Spleen (tissue), 11 donors: ENCODE data around the gene ZYX. TPM values are rescaled to one million over a fixed set of nuclear protein-coding genes. Genes with fewer than 3 reads are reported as not detected.

ENCODE experiments used
- DNase-seq: peaks from one replicate; pipeline ENCODE4 v3.0.0-alpha.2; 2020
- H3K27ac ChIP-seq, 8 donors: fragments of 200-600 bp; sonication (generic) in 7 of 8; 1 replicate in 4 of 8; 2 replicates in 4 of 8; pipeline versions ENCODE4 v1.5.0 to v1.8.0; 2016 to 2021; ENCODE audit warnings: inconsistent platforms in 4 of 8, mild to moderate bottlenecking in 4 of 8, moderate library complexity in 1 of 8
- H3K27me3 ChIP-seq, 7 donors: fragments of 200-600 bp; sonication (generic) in 6 of 7; replicated peaks in 1 of 7; 1 replicate in 4 of 7; 2 replicates in 3 of 7; pipeline versions ENCODE4 v1.5.0 to v1.8.0; 2016 to 2021; ENCODE audit warnings: inconsistent platforms in 3 of 7, mild to moderate bottlenecking in 1 of 7
- H3K36me3 ChIP-seq, 6 donors: fragments of 200-600 bp; sonication (generic) in 5 of 6; 1 replicate in 4 of 6; 2 replicates in 2 of 6; pipeline versions ENCODE4 v1.5.0 to v1.8.0; 2016 to 2021; ENCODE audit warnings: inconsistent platforms in 2 of 6
- H3K4me1 ChIP-seq, 6 donors: fragments of 200-600 bp; sonication (generic) in 5 of 6; 1 replicate in 3 of 6; 2 replicates in 3 of 6; pipeline versions ENCODE4 v1.5.0 to v1.8.0; 2016 to 2021; ENCODE audit warnings: inconsistent platforms in 3 of 6
- H3K4me3 ChIP-seq, 8 donors: fragments of 200-600 bp; sonication (generic) in 7 of 8; 1 replicate in 4 of 8; 2 replicates in 4 of 8; pipeline versions ENCODE4 v1.5.0 to v1.8.0; 2016 to 2021; ENCODE audit warnings: inconsistent platforms in 4 of 8, mild to moderate bottlenecking in 4 of 8, moderate library complexity in 2 of 8
- H3K9me3 ChIP-seq, 8 donors: fragments of 200-600 bp; sonication (generic) in 7 of 8; 1 replicate in 4 of 8; 2 replicates in 4 of 8; pipeline versions ENCODE4 v1.5.0 to v1.8.0; 2016 to 2021; ENCODE audit warnings: inconsistent platforms in 4 of 8
- POLR2A ChIP-seq, 3 donors: fragments of 450-650 bp; IDR thresholded peaks; one replicate each; pipeline ENCODE4 v1.5.1; 2017; ENCODE audit warnings: antibody characterized with exemption in 3 of 3, mild to moderate bottlenecking in 1 of 3
- POLR2AphosphoS5 ChIP-seq, 3 donors: sonication (generic); formaldehyde crosslinking; IDR thresholded peaks; one replicate each; pipeline ENCODE4 v1.5.1; 2017; ENCODE audit warnings: antibody characterized with exemption in 3 of 3
- WGBS, 5 donors: extraction: QIAGEN DNeasy Blood & Tissue Kit in 3 of 5; methylation state at CpG; one replicate each; pipeline versions ENCODE4 v1.1.5 to v1.1.7; 2013 to 2018; 5-methylcytosine and 5-hydroxymethylcytosine counted together
- intact Hi-C: fragments of 100-400 bp; cut with DNase I; formaldehyde crosslinking; loops from one replicate; pipeline ENCODE4 v1.15.0; 2023; ENCODE audit warnings: low total_unique reads
- polyA plus RNA-seq, 3 donors: library from polyadenylated mRNA; stranded (reverse); fragments of 200-250 nt; gene quantifications; one replicate each; pipeline ENCODE4 v1.2.1, GENCODE V29; 2013
- total RNA-seq, 7 donors: library from RNA; depleted of rRNA in 3 of 7; stranded (reverse); fragments of >200 nt in 3 of 7; fragmentation: NEBNext Ultra II Directional in 4 of 7; extraction: Animal tissue kit (Norgen Biotek cat#: 25700) in 4 of 7; gene quantifications; one replicate each; pipeline versions ENCODE4 v1.1.0 to v1.2.1, GENCODE V29; 2016 to 2021
- TF ChIP-seq, protein P1 (sequence below), 11 experiments: fragments of 200-600 bp in 7 of 11; fragments of 450-650 bp in 4 of 11; sonication (generic) in 4 of 11; IDR thresholded peaks in 8 of 11; conservative IDR thresholded peaks in 3 of 11; 1 replicate in 7 of 11; 2 replicates in 4 of 11; pipeline versions ENCODE4 v1.4.0 to v1.8.0; 2016 to 2021; ENCODE audit warnings: antibody characterized with exemption in 11 of 11, inconsistent platforms in 4 of 11, mild to moderate bottlenecking in 1 of 11
- donor health status: healthy with polysubstance abuse.
- donor health status: DM: no; HTN: no; CAD: no; lungs with moderate emphysema.
- donor health status: DM: no; HTN: no; CAD: no.
- donor health status: Bipolar disorder and iron deficiency.
- donor health status: healthy.
- donor health status: DM: no; HTN: no; CAD: no.
- donor health status: DM: yes; HTN: yes; CAD: no.

Gene ZYX
- total and polyA plus RNA-seq, 10 donors: 50.3 to 439 (median 187) TPM

DNA sequence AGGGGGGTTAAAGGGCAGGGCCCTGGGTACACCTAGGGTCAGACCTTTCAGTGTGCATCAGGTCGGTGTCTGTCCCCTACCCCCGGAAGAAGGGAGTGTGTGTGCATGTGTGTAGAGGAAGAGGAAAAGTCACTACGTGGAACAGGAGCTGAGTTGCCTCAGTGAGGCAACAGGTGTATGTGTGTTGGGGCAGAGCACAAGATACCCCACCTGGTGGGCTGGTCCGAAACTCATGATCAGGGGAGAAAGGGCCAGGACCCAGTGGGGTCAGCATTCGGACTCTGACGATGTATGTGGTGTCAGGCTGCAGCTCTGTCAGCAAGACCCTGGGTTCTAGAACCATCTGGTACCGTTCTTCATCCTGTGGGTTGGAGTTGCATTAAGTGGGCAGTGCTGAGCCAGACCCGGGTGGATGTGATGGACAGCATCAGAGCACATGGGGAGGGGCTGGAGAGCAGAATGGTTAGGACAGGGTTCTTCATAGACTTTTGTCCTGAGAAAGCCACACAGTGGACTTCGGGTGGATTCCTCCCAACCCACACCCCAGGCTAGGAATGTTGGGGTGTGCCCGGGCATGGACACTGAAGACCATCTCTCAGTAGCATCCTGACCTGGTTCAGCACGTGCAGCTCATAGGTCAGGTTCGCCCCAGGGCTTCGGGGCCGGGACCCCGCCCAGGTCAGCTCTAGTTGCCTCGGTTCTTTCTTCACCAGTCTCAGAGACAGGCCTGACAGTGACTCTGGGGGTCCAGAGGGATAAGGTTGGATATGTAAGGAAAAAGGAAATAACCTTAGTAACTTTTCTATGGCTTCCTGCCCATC is 16.8 kb downstream of the ZYX start:
- Histone ChIP-seq H3K4me1 (peaks cover 0 to 35% (median 20%) of the 10 kb centered on the region in 6 donors), H3K36me3 (peaks cover 0 to 10% (median 4%) of the 10 kb centered on the region in 6 donors), H3K9me3 (no peaks in the 10 kb centered on the region), H3K4me3 (no peak overlapping the region), H3K27me3 (no peaks in the 10 kb centered on the region), H3K27ac (no peak overlapping the region)
- WGBS, 5 donors: 88 to 92% (median 91%) methylated on average over 10 to 16 of the region's 16 CpGs
- intact Hi-C loops: no loop called here
- DNase-seq: no peak
- no peak for TF ChIP-seq POLR2A (IDR thresholded peaks at IDR 0.05)
- TF ChIP-seq POLR2AphosphoS5 (IDR thresholded peaks at IDR 0.05): no peak
- TF ChIP-seq, protein P1, sequence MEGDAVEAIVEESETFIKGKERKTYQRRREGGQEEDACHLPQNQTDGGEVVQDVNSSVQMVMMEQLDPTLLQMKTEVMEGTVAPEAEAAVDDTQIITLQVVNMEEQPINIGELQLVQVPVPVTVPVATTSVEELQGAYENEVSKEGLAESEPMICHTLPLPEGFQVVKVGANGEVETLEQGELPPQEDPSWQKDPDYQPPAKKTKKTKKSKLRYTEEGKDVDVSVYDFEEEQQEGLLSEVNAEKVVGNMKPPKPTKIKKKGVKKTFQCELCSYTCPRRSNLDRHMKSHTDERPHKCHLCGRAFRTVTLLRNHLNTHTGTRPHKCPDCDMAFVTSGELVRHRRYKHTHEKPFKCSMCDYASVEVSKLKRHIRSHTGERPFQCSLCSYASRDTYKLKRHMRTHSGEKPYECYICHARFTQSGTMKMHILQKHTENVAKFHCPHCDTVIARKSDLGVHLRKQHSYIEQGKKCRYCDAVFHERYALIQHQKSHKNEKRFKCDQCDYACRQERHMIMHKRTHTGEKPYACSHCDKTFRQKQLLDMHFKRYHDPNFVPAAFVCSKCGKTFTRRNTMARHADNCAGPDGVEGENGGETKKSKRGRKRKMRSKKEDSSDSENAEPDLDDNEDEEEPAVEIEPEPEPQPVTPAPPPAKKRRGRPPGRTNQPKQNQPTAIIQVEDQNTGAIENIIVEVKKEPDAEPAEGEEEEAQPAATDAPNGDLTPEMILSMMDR (IDR thresholded peaks at IDR 0.05 in 8 of 11, conservative IDR thresholded peaks at IDR 0.05 in 3 of 11): no peak

DNA sequence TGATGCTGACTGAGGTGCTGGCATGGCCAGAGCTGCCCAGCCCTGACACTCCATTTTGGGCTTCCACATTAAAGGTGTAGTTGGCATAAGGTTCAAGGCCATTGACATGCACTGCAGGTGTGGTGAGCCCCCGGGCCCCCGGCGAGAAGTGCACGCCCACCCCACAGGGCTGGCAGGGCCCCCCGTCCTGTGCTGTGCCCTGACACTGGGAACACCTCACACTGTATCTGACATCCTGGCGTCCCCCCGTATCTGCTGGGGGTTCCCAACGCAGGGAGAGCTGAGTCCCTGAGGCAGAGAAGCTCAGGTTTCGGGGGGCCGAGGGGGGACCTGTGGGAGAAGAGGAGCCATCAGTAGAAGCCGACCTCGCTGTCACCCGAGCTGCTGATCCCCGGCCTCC is 17.5 kb downstream of the ZYX start:
- peaks cover 0 to 28% (median 16%) of the 10 kb centered on the region in 6 donors for H3K4me1 ChIP-seq
- DNase-seq: peak; percentile 42
- intact Hi-C loops: no loop called here
- peaks cover 0 to 5% (median 1%) of the 10 kb centered on the region in 6 donors for H3K36me3 ChIP-seq
- no peak overlapping the region for H3K27ac ChIP-seq
- H3K4me3 ChIP-seq: no peak overlapping the region
- H3K27me3 ChIP-seq: no peaks in the 10 kb centered on the region
- TF ChIP-seq POLR2A (IDR thresholded peaks at IDR 0.05) (no peak), POLR2AphosphoS5 (IDR thresholded peaks at IDR 0.05) (no peak)
- TF ChIP-seq, protein P1 (IDR thresholded peaks at IDR 0.05 in 8 of 11, conservative IDR thresholded peaks at IDR 0.05 in 3 of 11): no peak
- H3K9me3 ChIP-seq: no peaks in the 10 kb centered on the region
- WGBS, 5 donors: 92 to 98% (median 94%) methylated on average over 12 to 14 of the region's 14 CpGs

DNA sequence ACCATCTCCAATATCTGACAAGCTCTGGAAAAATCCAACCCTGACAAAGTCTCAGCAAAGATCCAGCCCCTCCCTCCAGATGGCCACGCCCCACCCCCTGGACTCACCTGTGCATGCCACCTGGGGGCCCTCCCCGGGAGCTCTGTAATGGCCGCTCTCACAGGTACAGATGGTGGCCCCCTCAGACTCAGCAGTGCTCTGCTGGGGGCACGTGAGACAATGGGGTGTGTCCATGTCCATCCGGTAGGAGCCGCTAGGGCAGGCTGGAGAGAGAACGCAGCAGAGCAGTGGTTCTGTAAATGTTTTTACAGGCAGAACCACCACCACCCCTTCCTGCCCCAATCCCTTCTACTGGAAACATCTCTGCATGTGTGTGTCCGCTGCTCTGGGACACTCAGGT is 18.0 kb downstream of the ZYX start:
- H3K4me3 ChIP-seq: no peak overlapping the region
- H3K9me3 ChIP-seq: no peaks in the 10 kb centered on the region
- 89 to 97% (median 93%) methylated on average over 6 to 8 of the region's 8 CpGs for WGBS, 5 donors
- H3K27ac ChIP-seq: no peak overlapping the region
- TF ChIP-seq, protein P1 (IDR thresholded peaks at IDR 0.05 in 8 of 11, conservative IDR thresholded peaks at IDR 0.05 in 3 of 11): no peak
- TF ChIP-seq POLR2A (IDR thresholded peaks at IDR 0.05) (no peak), POLR2AphosphoS5 (IDR thresholded peaks at IDR 0.05) (no peak)
- peaks cover 0 to 22% (median 15%) of the 10 kb centered on the region in 6 donors for H3K4me1 ChIP-seq
- H3K27me3 ChIP-seq: no peaks in the 10 kb centered on the region
- DNase-seq: peak; percentile 64
- peaks cover 0 to 5% (median 0%) of the 10 kb centered on the region in 6 donors for H3K36me3 ChIP-seq
- intact Hi-C loops: no loop called here

DNA sequence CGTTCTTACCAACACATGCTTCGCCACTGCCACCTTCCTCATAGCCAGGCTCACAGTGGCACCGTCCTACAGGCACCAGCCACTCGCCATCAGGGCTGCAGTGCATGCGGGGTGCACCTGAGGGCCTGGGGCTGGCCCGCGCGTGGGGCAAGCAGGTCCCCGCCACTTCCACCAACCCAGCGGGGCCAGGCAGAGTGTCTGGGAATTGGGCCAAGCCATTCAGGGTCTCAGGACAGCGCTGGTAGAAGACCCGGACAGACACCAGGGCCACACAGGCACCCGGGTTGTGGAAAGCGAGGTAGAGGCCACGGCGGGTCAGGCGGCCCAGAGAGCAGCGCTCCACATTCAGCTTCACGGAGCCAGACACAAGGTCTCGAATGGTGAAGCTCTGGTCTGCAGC is 18.5 kb downstream of the ZYX start:
- DNase-seq: peak; percentile 68
- peaks cover 0 to 17% (median 14%) of the 10 kb centered on the region in 6 donors for H3K4me1 ChIP-seq
- no peak overlapping the region for H3K27ac ChIP-seq
- TF ChIP-seq POLR2AphosphoS5 (IDR thresholded peaks at IDR 0.05) (peak in 1 of 3 donors; percentile 38), POLR2A (IDR thresholded peaks at IDR 0.05) (no peak)
- TF ChIP-seq, protein P1 (IDR thresholded peaks at IDR 0.05 in 8 of 11, conservative IDR thresholded peaks at IDR 0.05 in 3 of 11): no peak
- 92 to 94% (median 94%) methylated on average over 17 to 20 of the region's 20 CpGs for WGBS, 5 donors
- no peak overlapping the region for H3K4me3 ChIP-seq
- H3K27me3 ChIP-seq: no peaks in the 10 kb centered on the region
- intact Hi-C loops: loop anchor here (10.0 kb wide), 1 partner anchor 85 kb away; the partner anchor contains the start of gene CLCN1
- H3K9me3 ChIP-seq: no peaks in the 10 kb centered on the region
- peaks cover 0 to 5% (median 0%) of the 10 kb centered on the region in 6 donors for H3K36me3 ChIP-seq
